GM21390 (cell line): Measurements from ENCODE around the gene GCGR.

Experiments
- ATAC-seq: cut with Tn5 transposase; IDR thresholded peaks from one replicate; pipeline ENCODE4 v1.9.1; 2021; ENCODE audit not compliant: unreplicated experiment

GCGR gene

GRCh38 chr17:81803728-81804558, at the start of gene GCGR:
TSS of gene GCGR (plus strand) at chr17:81804150. CDS start at chr17:81809019, 4,869 bp downstream.
- ATAC-seq: no peak

GRCh38 chr17:81792675-81793615, 11.0 kb upstream of the GCGR start:
- no peak for ATAC-seq

DNA sequence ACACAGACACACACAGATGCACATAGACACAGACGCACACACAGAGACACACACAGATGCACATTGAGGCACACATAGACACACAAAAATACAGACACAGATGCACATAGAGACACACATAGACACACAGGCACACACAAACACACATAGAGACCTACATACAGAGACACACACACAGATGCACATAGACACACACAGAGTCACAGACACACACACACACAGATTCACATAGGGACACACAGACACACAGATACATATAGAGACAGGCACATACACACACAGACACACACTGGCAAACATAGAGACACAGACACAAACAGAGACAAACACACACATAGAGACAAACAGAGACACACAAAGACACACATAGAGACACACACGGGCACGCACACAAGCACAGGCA, 9.9 kb upstream of the GCGR start:
- no peak for ATAC-seq

GRCh38 chr17:81794509-81794908, 9.4 kb upstream of the GCGR start:
- no peak for ATAC-seq

GRCh38 chr17:81801327-81801726, 2.6 kb upstream of the GCGR start:
- ATAC-seq: no peak

GRCh38 chr17:81802048-81802758, 1.7 kb upstream of the GCGR start:
- ATAC-seq: no peak

DNA sequence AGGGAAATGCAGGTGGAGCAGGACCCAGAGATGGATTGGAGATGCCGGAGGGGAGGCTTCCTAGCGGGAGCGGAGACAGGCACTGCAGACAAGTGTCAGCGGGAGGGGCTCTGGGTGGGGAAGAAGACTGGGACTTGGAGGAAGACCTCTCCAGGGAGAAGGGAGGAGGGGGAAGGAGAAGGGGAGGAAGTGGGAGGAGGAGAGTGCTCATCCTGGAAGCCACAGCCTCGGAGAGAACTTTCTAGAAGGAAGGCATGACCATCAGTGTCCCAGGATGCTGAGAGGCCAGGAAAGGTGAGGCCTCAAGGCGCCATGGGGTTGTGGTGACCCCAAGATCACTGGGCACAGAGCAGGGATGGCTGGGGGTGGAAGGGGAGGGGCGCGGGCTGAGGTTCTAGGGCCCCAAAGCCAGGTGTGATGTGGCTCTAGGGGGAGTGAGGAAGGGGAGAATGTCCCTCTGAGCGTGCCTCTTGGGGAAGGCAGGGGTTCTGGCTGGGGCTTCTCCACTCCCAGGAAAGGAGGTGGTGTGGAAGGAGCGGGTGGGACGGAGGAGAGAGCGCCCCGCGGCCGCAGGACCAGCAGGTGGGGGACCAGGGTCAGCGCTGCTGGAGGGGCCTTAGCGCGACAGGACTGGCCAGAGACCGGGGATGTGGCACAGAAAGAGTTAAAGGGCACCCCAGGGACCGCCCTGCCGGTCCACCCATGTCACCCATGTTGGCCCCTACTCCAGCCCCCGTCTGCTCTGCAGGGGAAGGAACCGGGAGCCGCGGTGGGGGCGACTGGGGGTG, 900 bp upstream of the GCGR start:
- ATAC-seq: no peak

- no peak for ATAC-seq
Measured at GRCh38 chr17:81804559-81805399, 829 bp downstream of the GCGR start.

DNA sequence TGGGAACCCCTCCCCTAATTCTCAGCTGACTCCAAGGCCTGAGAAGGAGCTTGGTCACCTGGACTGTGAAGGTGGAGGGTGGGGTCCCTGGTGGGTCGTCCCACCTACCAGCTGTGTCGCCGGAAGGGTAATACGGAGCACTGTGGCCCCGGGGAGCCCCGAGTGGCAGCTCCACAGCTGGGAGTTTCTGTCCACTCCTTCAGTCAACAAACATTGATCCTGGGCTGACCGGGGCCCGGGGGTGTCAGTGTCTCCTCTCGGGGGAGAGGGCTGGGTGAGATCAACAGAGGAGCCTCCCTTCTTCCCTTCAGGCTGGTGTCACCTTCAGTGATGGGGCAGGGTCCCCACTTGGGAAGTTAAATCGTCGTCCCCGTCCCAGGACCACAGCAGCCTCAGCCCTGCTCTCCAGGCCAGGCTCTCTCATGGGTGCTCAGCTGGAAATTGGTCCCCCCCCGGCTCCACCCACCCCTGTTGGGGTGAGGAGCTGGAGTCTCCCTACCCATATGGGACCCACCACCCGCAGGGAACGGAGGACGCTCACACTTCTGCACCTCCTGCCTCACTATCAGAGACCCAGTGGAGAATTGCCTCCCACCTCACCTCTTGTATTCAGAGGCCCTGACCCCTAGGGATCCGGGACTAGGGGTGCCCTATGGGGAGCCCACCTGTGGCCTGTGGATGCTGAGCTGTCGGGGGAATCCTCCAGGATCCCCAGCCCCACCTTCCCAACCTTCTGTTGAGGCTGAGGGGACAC, 1.9 kb downstream of the GCGR start:
- no peak for ATAC-seq

DNA sequence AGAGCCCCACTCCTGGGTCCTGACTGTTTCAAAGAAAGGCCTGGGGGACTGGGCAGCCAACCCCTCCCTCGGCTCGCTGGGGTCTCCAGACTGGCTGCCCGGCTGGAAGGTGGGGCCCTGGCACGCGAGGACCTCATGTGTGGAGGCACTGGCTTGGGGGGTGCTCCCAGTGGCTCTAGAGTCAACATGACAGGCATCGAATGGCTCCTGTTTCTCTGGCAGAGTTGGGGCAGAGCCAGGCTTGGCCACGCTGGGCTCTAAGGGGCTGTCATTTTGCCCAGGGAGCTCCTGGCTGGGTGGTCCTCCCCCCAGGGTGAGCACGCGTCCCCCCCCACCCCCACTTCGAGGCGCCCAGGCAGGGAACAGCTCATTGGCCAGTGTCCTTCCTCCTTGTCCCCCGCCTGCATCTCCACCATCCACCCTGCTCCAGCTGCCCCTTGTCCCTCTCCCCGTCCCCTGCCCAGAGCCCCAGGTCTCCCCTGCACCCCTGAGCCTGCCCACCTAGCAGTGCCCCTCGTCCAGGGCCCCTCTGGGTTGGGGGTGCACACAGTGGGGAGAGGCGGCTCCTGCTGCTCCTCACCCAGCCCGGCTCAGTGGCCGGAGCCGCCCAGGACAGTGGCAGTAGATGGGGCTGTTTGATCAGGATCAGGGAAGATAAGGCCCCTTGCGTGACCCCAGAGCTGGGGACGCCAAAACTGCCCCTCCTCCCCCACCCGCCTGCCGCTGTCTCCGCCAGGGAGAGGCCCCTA, 2.7 kb downstream of the GCGR start:
- no peak for ATAC-seq

GRCh38 chr17:81807210-81807719, 3.3 kb downstream of the GCGR start:
- no peak for ATAC-seq

DNA sequence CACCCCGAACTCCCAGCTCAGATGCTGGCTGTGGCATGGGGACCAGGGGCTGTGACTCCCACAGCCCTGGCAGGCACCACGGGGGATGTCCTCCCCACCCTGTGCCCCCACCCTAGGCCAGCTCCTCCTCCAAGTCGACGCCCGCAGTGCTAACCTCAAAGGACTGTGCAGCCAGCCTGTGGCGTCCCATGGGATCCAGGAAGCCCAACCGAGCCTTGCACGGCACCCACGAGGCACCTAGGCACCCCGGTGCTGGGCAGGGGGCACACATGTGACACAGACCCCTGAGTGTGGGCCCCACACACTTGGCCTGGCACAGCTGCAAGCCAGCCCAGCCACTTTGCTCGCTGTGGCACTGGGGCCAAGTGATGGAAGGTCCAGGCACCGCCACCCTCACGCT, 3.9 kb downstream of the GCGR start:
- ATAC-seq: no peak

DNA sequence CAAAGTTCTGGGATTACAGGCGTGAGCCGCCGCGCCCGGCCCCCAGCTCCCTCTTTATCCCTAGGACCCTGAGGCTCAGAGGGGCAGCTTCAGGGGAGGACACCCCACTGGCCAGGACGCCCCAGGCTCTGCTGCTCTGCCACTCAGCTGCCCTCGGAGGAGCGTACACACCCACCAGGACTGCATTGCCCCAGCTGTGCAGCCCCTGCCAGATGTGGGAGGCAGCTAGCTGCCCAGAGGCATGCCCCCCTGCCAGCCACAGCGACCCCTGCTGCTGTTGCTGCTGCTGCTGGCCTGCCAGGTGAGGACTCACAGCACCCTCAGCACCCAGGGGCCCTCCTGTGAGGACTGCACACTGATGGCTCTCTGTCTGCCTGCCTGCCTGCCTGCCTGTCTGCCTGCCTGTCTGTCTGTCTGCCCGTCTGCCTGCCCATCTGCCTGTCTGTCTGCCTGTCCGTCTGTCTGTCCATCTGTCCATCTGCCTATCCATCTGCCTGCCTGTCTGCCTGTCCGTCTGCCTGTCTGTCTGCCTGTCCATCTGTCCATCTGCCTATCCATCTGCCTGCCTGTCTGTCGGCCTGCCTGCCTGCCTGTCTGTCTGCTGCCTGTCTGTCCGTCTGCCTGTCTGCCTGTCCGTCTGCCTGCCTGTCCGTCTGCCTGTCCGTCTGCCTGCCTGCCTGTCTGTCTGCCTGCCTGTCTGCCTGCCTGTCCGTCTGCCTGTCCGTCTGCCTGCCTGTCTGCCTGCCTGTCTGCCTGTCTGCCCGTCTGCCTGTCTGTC, 5.0 kb downstream of the GCGR start:
- ATAC-seq: no peak

GRCh38 chr17:81809556-81809998, 5.6 kb downstream of the GCGR start:
- no peak for ATAC-seq

DNA sequence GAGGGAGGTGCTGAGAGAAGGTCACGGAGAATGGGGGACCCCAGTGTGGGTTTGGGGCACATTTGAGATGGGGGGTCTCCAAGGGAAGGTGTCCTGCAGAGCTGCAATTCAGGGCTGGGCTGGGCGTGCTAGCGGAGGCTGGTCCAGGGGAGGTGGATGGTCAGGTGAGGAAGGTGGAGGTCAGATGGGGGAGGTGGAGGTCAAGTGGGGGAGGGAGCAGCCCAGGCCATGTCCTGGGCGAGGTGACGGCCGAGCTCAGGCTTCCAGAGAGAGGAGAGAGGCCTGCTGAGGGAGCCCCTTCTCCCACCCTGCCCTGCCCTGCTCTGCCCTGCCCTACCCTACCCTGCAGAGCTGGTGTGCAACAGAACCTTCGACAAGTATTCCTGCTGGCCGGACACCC, 6.5 kb downstream of the GCGR start:
- no peak for ATAC-seq

- ATAC-seq: no peak
Measured at GRCh38 chr17:81810892-81811704, 7.1 kb downstream of the GCGR start.
